Stomach (tissue), 9 donors: ENCODE results near the gene CRIM1. TPM values are rescaled to one million over a fixed set of nuclear protein-coding genes. Genes with fewer than 3 reads are reported as not detected.
A peak's percentile ranks its signal among the peaks of the same experiment; 100 is the strongest.

Source experiments
- DNase-seq, 2 donors: peaks; one replicate each; pipeline versions ENCODE4 v3.0.0 to v3.0.0-alpha.2; 2013 to 2019
- H3K27ac ChIP-seq, 5 donors: fragments of 200-600 bp in 4 of 5; sonication (generic) in 4 of 5; one replicate each; pipeline ENCODE4 v1.5.1; 2013 to 2019; ENCODE audit warnings: mild to moderate bottlenecking in 1 of 5, moderate library complexity in 1 of 5
- H3K27me3 ChIP-seq, 3 donors: fragments of 200-600 bp; sonication (generic); one replicate each; pipeline ENCODE4 v1.5.1; 2017 to 2019; ENCODE audit warnings: mixed run types in 1 of 3
- H3K36me3 ChIP-seq, 4 donors: fragments of 200-600 bp; sonication (generic); 1 replicate in 3 of 4; 2 replicates in 1 of 4; pipeline ENCODE4 v1.5.1; 2016 to 2019
- H3K4me1 ChIP-seq, 4 donors: fragments of 200-600 bp; sonication (generic); one replicate each; pipeline ENCODE4 v1.5.1; 2016 to 2019
- H3K4me3 ChIP-seq, 4 donors: fragments of 200-600 bp; sonication (generic) in 3 of 4; one replicate each; pipeline ENCODE4 v1.5.1; 2016 to 2019; ENCODE audit warnings: mild to moderate bottlenecking in 1 of 4
- H3K9me3 ChIP-seq, 4 donors: fragments of 200-600 bp; sonication (generic); one replicate each; pipeline ENCODE4 v1.5.1; 2016 to 2019
- EP300 ChIP-seq: sonication (generic); formaldehyde crosslinking; IDR thresholded peaks from one replicate; pipeline ENCODE4 v1.6.1; 2017; ENCODE audit warnings: antibody characterized with exemption
- POLR2A ChIP-seq, 4 donors: fragments of 450-650 bp; IDR thresholded peaks; one replicate each; pipeline ENCODE4 v1.6.1; 2016; ENCODE audit warnings: antibody characterized with exemption in 4 of 4, control low read depth in 2 of 4, mild to moderate bottlenecking in 1 of 4, moderate library complexity in 1 of 4
- POLR2AphosphoS5 ChIP-seq, 3 donors: sonication (generic); formaldehyde crosslinking; IDR thresholded peaks; one replicate each; pipeline ENCODE4 v1.6.1; 2016; ENCODE audit warnings: antibody characterized with exemption in 3 of 3
- WGBS, 5 donors: extraction: QIAGEN DNeasy Blood & Tissue Kit in 3 of 5; methylation state at CpG; one replicate each; pipeline versions ENCODE4 v1.1.5 to v1.1.7; 2013 to 2018; 5-methylcytosine and 5-hydroxymethylcytosine counted together
- intact Hi-C: fragments of 100-400 bp; cut with DNase I; formaldehyde crosslinking; loops from one replicate; pipeline ENCODE4 v1.15.1; 2023; ENCODE audit warnings: low total_unique reads
- polyA plus RNA-seq, 3 donors: library from polyadenylated mRNA; stranded (reverse); fragments of 200-250 nt; gene quantifications; one replicate each; pipeline ENCODE4 v1.2.3, GENCODE V29; 2013
- total RNA-seq, 5 donors: library from RNA; depleted of rRNA; stranded (reverse); fragments of >200 nt; gene quantifications; one replicate each; pipeline versions ENCODE4 v1.1.0 to v1.2.3, GENCODE V29; 2014 to 2016
- TF ChIP-seq, protein P1 (sequence below), 7 experiments: fragments of 450-650 bp in 4 of 7; fragments of 200-600 bp in 3 of 7; sonication (generic) in 3 of 7; IDR thresholded peaks; one replicate each; pipeline ENCODE4 v1.5.1; 2016 to 2019; ENCODE audit warnings: antibody characterized with exemption in 7 of 7, control low read depth in 2 of 7, mild to moderate bottlenecking in 1 of 7
- donor health status: healthy with polysubstance abuse.
- donor health status: Bipolar disorder and iron deficiency.
- donor health status: healthy.

The CRIM1 gene
- total and polyA plus RNA-seq, 8 donors: 3.1 to 158 (median 50.7) TPM

DNA sequence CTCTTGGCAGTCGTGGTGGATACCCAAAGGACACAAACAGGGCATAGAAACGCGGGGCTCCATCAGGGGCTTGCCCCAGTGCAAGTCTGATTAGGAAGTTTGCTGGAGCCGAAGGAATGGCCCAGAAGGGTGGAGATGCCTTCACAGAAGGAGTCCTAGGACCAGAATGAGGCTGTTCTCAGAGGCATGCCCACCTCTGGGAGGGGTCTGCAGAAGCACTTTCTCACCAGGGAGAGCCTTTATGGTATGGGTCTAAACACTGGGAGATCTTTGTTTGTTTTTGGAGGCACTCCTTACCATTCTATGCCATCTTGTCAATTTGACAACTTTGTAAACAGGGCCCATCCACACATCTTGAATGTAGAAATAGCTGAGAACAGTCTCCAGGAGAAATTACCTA lies 75.0 kb downstream of the CRIM1 start:
- H3K27ac ChIP-seq: peak overlapping the region in 1 of 5 donors; percentile 46
- no peak for DNase-seq
- no peaks in the 10 kb centered on the region for H3K36me3 ChIP-seq
- H3K9me3 ChIP-seq: no peaks in the 10 kb centered on the region
- peaks cover 7 to 37% (median 17%) of the 10 kb centered on the region in 4 donors for H3K4me1 ChIP-seq
- no peak overlapping the region for H3K4me3 ChIP-seq
- 28 to 51% (median 33%) methylated on average over 4 of the region's 4 CpGs for WGBS, 5 donors
- no peaks in the 10 kb centered on the region for H3K27me3 ChIP-seq
- TF ChIP-seq POLR2A (IDR thresholded peaks at IDR 0.05): no peak
- TF ChIP-seq EP300: no peak
- TF ChIP-seq POLR2AphosphoS5 (IDR thresholded peaks at IDR 0.05): no peak
- TF ChIP-seq, protein P1, sequence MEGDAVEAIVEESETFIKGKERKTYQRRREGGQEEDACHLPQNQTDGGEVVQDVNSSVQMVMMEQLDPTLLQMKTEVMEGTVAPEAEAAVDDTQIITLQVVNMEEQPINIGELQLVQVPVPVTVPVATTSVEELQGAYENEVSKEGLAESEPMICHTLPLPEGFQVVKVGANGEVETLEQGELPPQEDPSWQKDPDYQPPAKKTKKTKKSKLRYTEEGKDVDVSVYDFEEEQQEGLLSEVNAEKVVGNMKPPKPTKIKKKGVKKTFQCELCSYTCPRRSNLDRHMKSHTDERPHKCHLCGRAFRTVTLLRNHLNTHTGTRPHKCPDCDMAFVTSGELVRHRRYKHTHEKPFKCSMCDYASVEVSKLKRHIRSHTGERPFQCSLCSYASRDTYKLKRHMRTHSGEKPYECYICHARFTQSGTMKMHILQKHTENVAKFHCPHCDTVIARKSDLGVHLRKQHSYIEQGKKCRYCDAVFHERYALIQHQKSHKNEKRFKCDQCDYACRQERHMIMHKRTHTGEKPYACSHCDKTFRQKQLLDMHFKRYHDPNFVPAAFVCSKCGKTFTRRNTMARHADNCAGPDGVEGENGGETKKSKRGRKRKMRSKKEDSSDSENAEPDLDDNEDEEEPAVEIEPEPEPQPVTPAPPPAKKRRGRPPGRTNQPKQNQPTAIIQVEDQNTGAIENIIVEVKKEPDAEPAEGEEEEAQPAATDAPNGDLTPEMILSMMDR (IDR thresholded peaks at IDR 0.05): no peak
- intact Hi-C loops: no loop called here

DNA sequence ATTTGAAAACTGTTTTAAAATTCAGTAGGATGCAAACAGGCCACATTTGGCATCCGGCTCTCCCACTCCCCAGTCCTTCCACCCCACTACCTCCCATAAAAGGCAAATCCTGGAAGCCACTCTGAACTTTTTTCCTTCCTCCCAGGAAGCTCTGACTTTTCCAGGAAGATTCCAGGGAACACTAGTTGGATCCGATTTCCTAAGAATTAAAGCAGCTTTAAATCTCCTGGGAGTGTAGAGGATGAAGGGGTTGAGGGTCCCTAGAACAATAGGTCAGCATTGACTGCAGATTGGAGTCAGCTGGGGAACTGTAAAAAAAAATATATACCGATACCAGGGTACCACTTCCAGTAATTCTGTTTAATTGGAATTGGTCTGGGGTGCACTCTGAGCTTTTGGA lies 76.9 kb downstream of the CRIM1 start:
- no peaks in the 10 kb centered on the region for H3K9me3 ChIP-seq
- no peak overlapping the region for H3K4me3 ChIP-seq
- 65 to 85% (median 82%) methylated on average over 3 of the region's 3 CpGs for WGBS, 5 donors
- TF ChIP-seq, protein P1 (IDR thresholded peaks at IDR 0.05): no peak
- TF ChIP-seq EP300 (no peak), POLR2A (IDR thresholded peaks at IDR 0.05) (no peak)
- peak overlapping the region in 3 of 5 donors; percentile 22 to 71 (median 49) for H3K27ac ChIP-seq
- H3K36me3 ChIP-seq: no peaks in the 10 kb centered on the region
- peaks cover 7 to 37% (median 17%) of the 10 kb centered on the region in 4 donors for H3K4me1 ChIP-seq
- no peak for DNase-seq
- intact Hi-C loops: no loop called here
- no peaks in the 10 kb centered on the region for H3K27me3 ChIP-seq

DNA sequence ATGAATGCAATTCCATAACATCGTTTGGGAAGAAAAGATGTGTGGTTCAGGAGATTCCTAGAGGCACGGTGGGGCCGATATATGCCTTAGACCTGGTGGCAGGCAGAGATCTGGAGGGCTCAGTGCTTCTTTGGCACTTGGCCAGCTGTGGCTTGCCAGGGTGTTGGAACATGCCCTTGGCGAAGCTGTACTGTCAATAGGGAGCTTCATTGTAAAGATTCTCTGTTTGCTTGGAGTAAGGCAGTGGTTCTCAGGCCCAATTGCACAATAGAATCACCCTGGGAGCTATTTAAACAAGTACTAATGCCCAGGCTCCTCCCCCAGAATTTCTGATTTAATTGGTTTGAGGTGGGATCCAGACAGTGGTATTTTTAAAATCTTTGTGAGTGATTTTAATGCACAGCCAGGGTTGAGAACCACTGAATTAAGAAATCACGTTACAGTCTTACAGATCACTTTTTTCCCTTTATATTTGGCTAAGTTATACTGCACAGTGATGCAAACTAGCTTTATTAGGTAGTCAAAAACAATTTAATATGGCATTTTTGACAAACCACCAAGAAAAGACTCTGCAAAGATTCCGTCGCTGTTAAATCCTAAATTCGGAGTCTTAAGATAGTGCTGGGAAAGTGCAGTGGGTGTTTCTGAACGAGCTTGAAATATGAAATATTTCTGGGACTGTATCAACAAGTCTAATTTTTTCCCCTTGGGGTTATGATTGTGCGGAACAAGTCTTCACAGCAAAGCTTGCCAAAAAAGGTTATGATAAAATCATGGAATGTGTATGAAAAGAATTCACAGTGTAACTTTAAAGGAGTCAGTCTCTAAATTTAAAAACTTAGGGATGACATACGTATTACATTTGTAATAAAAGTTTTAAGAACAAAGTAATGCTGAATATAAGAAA lies 78.0 kb downstream of the CRIM1 start:
- Histone ChIP-seq H3K9me3 (no peaks in the 10 kb centered on the region), H3K4me1 (peaks cover 4 to 31% (median 19%) of the 10 kb centered on the region in 4 donors), H3K27me3 (no peaks in the 10 kb centered on the region), H3K36me3 (no peaks in the 10 kb centered on the region), H3K27ac (peak overlapping the region in 4 of 5 donors; percentile 22 to 71 (median 36)), H3K4me3 (no peak overlapping the region)
- intact Hi-C loops: no loop called here
- 72 to 82% (median 77%) methylated on average over 11 of the region's 11 CpGs for WGBS, 5 donors
- TF ChIP-seq POLR2AphosphoS5 (IDR thresholded peaks at IDR 0.05) (peak in 1 of 3 donors; percentile 12), EP300 (no peak), POLR2A (IDR thresholded peaks at IDR 0.05) (no peak)
- peak in 1 of 2 donors; percentile 58 for DNase-seq

DNA sequence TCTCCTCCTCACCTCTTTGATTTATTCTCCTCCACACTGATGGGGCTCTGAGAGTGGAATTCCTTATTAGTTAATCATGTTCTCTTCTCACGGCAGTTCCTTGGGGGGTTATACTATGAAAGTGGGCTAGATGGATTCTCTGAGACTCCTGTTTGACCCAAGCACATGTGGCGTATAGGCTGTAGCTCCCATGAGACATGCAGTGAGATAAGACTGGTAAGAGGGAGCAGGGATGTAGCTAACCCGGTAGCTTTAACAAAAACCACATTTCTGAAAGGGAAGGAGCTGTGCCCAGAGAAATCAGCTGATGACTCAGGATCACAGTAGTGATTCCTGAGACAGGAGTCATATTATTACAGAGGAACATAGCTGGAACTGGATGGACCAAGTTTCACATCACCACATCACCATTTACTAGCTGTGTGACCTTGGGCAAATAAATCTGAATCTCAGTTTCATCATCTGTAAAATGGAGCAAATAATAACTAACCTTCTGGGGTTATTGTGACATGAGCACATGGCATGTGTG lies 82.9 kb downstream of the CRIM1 start:
- H3K36me3 ChIP-seq: peaks cover 6 to 21% (median 18%) of the 10 kb centered on the region in 4 donors
- intact Hi-C loops: no loop called here
- no peaks in the 10 kb centered on the region for H3K27me3 ChIP-seq
- peak overlapping the region in 3 of 5 donors; percentile 11 to 82 (median 73) for H3K27ac ChIP-seq
- 65 to 89% (median 81%) methylated on average over 3 of the region's 3 CpGs for WGBS, 5 donors
- DNase-seq: no peak
- H3K4me3 ChIP-seq: no peak overlapping the region
- TF ChIP-seq, protein P1 (IDR thresholded peaks at IDR 0.05): no peak
- TF ChIP-seq POLR2AphosphoS5 (IDR thresholded peaks at IDR 0.05): peak in 2 of 3 donors; percentile 26 to 63
- H3K9me3 ChIP-seq: no peaks in the 10 kb centered on the region
- peaks cover 0 to 33% (median 8%) of the 10 kb centered on the region in 4 donors for H3K4me1 ChIP-seq
